ENCODE measurements around the gene GPX4. TPM values are rescaled to one million over a fixed set of nuclear protein-coding genes. Genes with fewer than 3 reads are reported as not detected.

The GPX4 gene
- total and polyA plus RNA-seq, 9 of the 15 experiments (the other 6 are each of a cell fraction or from before 2014, with no cell fraction given), result 61.4 to 661 (median 349) TPM

DNA sequence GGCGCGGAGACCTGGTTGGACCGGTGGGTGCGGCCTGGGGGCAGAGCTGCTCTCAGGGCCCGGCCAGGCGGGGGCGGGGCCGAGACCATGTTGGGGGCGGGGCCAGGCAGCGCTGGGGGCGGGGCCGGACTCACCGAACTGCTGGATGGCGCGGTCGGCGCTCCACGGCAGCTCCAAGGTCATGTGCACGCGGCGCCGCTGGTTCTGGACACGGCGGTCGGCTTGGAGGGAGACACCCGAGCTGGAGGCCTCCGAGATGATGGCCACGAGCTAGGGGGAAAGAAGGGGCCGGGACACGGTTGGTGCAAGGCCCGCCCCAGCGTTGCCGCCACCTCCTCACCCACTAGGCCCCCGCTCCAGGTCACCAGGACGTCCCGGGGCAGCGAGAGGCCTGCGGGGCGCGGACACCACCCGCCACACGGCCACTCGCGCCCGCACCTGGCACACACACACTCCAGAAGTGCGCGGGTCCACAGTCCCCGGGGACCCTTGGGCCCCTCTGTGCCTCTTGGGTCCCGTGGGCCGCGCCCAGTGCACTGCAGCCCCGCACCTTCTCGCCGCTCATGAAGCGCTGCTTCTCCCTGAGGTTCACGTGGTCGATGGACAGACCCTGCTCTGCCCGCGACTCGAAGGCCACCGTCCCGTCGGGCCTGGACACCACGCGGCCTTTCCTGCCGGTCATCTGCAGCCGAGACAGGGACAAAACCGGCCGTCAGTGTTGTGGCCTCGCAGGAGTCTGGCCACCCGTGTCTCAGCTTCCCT is 8.7 kb downstream of the GPX4 start (continued):
- TF ChIP-seq, protein P1, sequence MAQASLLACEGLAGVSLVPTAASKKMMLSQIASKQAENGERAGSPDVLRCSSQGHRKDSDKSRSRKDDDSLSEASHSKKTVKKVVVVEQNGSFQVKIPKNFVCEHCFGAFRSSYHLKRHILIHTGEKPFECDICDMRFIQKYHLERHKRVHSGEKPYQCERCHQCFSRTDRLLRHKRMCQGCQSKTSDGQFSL (CRISPR knock-in tag; IDR thresholded peaks at IDR 0.05), result no peak
- TF ChIP-seq, protein P1 (tag; IDR thresholded peaks at IDR 0.05), result peak in 1 of 2 experiments; percentile 50; a peak in 1 of 4 replicates
- TF ChIP-seq, protein P2, sequence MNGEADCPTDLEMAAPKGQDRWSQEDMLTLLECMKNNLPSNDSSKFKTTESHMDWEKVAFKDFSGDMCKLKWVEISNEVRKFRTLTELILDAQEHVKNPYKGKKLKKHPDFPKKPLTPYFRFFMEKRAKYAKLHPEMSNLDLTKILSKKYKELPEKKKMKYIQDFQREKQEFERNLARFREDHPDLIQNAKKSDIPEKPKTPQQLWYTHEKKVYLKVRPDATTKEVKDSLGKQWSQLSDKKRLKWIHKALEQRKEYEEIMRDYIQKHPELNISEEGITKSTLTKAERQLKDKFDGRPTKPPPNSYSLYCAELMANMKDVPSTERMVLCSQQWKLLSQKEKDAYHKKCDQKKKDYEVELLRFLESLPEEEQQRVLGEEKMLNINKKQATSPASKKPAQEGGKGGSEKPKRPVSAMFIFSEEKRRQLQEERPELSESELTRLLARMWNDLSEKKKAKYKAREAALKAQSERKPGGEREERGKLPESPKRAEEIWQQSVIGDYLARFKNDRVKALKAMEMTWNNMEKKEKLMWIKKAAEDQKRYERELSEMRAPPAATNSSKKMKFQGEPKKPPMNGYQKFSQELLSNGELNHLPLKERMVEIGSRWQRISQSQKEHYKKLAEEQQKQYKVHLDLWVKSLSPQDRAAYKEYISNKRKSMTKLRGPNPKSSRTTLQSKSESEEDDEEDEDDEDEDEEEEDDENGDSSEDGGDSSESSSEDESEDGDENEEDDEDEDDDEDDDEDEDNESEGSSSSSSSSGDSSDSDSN (IDR thresholded peaks at IDR 0.05; ENCODE audit: borderline replicate concordance in 1 of 2, low read depth in 2 of 2, low read length in 2 of 2), result no peak
- TF ChIP-seq, protein P3, sequence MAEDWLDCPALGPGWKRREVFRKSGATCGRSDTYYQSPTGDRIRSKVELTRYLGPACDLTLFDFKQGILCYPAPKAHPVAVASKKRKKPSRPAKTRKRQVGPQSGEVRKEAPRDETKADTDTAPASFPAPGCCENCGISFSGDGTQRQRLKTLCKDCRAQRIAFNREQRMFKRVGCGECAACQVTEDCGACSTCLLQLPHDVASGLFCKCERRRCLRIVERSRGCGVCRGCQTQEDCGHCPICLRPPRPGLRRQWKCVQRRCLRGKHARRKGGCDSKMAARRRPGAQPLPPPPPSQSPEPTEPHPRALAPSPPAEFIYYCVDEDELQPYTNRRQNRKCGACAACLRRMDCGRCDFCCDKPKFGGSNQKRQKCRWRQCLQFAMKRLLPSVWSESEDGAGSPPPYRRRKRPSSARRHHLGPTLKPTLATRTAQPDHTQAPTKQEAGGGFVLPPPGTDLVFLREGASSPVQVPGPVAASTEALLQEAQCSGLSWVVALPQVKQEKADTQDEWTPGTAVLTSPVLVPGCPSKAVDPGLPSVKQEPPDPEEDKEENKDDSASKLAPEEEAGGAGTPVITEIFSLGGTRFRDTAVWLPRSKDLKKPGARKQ (CRISPR knock-in tag; IDR thresholded peaks at IDR 0.05), result peak; percentile 58; the same call in 1 of the 2 replicates
- TF ChIP-seq PCBP2 (IDR thresholded peaks at IDR 0.05; ENCODE audit: low read depth, low read length, poor library complexity, severe bottlenecking) (no peak), TEAD4 (IDR thresholded peaks at IDR 0.05; ENCODE audit: low read length) (no peak), TEAD4 (CRISPR knock-in tag; IDR thresholded peaks at IDR 0.05; ENCODE audit: borderline replicate concordance) (no peak), PTRF (tag; IDR thresholded peaks at IDR 0.05) (no peak), PHB (CRISPR knock-in tag; IDR thresholded peaks at IDR 0.05) (no peak), ZNF12 (CRISPR knock-in tag; IDR thresholded peaks at IDR 0.05) (no peak), NR2C1 (IDR thresholded peaks at IDR 0.05) (no peak), NR2C1 (tag; IDR thresholded peaks at IDR 0.05) (no peak), RFX5 (IDR thresholded peaks at IDR 0.05; ENCODE audit: low read depth, low read length) (no peak), NFYB (IDR thresholded peaks at IDR 0.05; ENCODE audit: extremely low read depth, insufficient read length) (no peak), CCAR2 (IDR thresholded peaks at IDR 0.05; ENCODE audit: low read depth, low read length) (no peak), GATAD2B (IDR thresholded peaks at IDR 0.05; ENCODE audit: borderline replicate concordance) (no peak)
- TF ChIP-seq, protein P4, sequence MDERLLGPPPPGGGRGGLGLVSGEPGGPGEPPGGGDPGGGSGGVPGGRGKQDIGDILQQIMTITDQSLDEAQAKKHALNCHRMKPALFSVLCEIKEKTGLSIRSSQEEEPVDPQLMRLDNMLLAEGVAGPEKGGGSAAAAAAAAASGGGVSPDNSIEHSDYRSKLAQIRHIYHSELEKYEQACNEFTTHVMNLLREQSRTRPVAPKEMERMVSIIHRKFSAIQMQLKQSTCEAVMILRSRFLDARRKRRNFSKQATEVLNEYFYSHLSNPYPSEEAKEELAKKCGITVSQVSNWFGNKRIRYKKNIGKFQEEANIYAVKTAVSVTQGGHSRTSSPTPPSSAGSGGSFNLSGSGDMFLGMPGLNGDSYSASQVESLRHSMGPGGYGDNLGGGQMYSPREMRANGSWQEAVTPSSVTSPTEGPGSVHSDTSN (CRISPR knock-in tag; IDR thresholded peaks at IDR 0.05; ENCODE audit: low read depth), result no peak
- TF ChIP-seq, protein P4 (tag; conservative IDR thresholded peaks at IDR 0.05; ENCODE audit: low read depth), result no peak
- TF ChIP-seq, protein P5, sequence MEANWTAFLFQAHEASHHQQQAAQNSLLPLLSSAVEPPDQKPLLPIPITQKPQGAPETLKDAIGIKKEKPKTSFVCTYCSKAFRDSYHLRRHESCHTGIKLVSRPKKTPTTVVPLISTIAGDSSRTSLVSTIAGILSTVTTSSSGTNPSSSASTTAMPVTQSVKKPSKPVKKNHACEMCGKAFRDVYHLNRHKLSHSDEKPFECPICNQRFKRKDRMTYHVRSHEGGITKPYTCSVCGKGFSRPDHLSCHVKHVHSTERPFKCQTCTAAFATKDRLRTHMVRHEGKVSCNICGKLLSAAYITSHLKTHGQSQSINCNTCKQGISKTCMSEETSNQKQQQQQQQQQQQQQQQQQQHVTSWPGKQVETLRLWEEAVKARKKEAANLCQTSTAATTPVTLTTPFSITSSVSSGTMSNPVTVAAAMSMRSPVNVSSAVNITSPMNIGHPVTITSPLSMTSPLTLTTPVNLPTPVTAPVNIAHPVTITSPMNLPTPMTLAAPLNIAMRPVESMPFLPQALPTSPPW (CRISPR knock-in tag; IDR thresholded peaks at IDR 0.05), result peak; percentile 56
